Erythroblast (primary cell): ENCODE measurements around the gene MXRA7.

Experiments used
- DNase-seq, 2 experiments: peaks; one replicate each; lab custom pipeline; 2025; lab: John Stamatoyannopoulos, UW
- GATA1 ChIP-seq: IDR thresholded peaks from 2 replicates; pipeline ENCODE4 v1.6.1; 2011; ENCODE audit warnings: low read depth, mild to moderate bottlenecking, control low read depth, low read length, moderate library complexity
- POLR2A ChIP-seq: IDR thresholded peaks from 2 replicates; pipeline ENCODE4 v1.6.1; 2011; ENCODE audit warnings: mild to moderate bottlenecking, low read length

The MXRA7 gene

DNA sequence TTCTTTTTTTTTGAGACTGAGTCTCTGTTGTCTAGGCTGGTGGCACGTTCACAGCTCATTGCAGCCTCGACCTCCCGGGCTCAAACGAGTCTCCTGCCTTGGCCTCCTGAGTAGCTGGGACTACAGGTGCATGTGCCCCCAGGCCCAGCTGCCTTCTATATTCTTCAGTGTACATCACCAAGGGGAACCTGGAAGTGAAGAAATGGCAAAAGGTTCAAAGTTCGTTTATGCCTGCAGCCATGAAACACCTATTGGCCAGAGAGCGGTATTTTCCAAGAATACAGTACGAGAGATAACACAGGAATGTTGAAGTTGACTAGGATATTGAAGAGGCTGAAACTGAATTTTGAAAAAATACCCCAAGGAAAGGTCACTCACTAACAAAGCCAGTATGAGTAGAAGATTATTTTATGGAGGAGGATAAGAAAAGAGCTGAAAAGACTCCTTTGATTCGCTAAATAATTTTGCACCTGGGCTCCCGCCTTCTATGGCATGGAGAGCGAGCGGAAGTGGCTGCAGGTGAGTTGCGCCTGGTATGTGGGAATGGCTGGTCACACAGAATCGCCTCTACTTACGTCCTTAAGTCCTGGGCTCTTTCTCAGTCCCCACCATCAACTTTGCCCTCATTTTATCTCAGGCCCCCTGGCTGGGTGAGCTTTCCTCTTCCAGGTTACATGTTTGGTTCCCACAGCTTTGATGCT is 77.0 kb downstream of the MXRA7 start:
- TF ChIP-seq POLR2A (no peak), GATA1 (no peak)

DNA sequence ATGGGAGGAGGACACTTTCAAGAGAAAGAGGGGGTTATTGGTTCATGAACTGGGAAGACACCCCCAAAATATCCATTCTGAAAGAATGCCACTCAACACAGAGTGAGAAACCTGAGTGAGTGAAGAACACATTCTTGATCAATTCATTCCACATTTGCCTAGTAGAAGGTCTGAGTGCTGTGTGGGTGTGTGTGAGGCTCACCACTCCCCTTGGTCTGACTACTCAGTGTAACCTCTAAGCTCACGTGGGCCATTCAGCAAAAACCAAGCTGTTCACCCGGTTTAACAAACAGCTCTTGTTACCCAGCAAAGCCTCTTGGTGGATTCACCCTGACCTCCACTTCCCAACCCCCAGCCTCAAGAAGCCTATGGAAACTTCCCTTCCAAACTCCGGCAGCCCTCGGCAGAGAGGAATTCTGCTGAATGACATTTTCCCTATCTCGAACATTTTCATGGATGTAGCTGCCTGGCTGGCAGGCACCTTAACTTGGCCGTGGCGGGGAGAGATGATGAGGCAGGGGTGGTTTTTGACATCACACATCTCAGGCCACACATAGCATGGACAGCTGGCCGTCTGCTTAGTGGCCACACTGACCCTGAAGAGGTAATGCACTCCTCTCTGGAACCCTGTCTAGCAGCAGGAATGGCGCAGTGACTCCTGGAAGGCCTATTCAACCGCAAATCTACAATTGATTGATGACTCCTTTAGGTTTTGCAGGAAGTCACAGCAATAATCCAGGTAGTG is 78.8 kb downstream of the MXRA7 start:
- TF ChIP-seq POLR2A: no peak
- TF ChIP-seq GATA1: no peak
- no peak for DNase-seq

More for the DNA sequence above, 77.0 kb downstream of the MXRA7 start:
- no peak for DNase-seq

DNA sequence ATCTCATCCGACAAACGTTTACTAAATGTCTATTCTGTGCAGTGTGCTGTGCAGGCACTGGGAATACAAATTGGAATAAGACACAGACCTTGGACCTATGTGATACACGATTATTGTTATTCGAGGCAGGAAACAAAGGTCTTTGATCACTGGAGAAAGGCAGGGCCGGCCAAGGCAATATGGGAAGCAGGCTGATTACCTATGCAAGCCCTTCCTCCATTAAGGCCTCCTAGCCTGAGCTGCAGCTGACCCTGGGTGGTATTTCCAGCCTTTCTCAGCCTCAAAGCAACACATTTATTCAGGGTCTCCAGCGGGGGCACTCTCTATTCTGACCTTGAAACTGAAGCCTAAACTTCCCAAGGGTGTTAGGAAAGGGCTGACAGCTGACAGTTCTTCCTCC is 80.6 kb downstream of the MXRA7 start:
- TF ChIP-seq POLR2A (no peak), GATA1 (no peak)
- DNase-seq: no peak
